HCEC 1CT (cell line): ENCODE measurements around the gene MAFF.

Experiments used
- DNase-seq: peaks from one replicate; pipeline ENCODE4 v3.0.0-alpha.2; 2017

MAFF gene

DNA sequence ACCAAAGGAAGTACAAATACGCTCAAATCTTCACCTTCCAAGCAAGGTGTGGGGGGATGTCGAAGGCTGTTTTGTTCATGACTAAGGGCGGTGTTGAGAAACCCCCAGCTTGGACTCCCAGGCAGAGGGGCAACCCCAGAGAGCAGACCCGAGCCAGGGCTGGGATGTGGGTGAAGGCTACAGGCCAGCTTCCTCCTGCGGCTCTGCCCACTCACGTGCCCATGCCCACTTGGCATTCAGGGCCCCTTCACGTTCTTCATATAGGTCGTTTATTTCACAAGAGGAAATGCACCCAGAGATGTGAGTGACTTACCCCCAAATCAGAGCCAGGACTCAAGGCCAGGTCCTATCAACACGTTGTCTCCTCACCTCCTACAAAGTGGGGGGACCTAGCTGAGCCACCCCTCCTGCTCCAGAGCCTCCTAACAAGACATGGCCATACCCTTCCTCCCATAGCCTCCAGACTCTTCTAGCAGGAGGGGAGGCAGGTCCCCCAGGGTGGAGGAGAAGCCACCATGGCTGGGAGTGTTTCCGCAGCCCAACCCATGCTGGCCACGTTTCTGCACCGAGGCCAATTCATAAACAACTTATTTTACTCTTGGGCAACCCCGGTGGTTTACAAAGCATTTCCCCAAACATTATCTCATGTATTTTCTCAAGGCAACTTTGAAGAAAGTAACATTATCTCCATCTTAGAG, 49.0 kb downstream of the MAFF start:
- no peak for DNase-seq

DNA sequence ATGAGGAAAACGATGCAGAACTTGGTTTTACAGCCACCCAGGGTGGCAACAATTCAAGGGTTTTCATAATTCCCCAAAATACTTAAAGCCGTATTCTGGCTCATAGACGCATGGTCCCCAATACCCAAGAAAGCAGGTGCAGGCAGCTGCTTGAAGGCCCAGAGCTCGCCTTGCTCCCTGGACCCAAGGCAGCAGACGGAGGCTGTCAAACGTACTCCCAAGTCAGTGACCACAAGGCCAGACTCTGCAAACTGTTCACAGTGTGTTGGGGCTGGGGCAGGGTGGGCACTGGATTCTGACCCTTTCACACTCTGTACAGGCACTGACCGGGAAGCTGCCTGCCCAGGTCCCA, 49.5 kb downstream of the MAFF start:
- no peak for DNase-seq

DNA sequence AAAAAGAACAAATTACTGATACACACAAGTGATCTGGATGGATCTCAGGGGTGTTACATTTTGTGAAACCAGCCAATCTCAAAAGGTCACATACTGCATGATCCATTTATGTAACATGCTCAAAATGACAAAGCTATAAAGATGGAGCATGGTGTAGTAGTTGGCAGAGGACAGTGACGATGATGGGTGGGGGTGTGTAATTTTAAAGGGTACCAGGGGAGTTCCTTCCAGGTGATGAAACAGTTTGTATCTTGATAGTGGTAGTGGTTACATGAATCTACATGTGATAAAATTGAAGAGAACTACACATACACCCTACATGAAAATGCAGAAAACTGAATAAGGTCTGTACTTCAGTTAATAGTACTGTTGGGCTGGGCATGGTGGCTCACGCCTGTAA, 53.9 kb downstream of the MAFF start:
- no peak for DNase-seq

DNA sequence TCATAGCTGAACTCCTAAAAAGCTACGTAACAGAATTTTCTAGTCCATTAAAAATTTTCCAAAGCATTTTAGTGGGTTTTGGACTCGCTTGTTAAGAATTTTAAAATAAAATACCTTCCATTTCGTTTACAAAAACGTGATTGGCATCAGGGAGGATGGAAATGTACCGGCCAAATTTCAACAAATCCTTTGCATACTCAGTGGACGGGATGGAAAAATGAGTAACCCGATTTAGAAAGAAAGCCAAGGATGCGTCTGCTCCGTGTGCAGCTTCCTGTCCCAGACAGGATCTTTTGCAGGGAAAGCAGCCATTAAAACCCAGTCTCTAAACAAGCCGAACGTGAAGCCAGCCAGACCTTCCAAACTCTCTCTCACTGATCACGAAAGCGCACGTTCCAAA, 55.4 kb downstream of the MAFF start:
- DNase-seq, result peak; percentile 77

DNA sequence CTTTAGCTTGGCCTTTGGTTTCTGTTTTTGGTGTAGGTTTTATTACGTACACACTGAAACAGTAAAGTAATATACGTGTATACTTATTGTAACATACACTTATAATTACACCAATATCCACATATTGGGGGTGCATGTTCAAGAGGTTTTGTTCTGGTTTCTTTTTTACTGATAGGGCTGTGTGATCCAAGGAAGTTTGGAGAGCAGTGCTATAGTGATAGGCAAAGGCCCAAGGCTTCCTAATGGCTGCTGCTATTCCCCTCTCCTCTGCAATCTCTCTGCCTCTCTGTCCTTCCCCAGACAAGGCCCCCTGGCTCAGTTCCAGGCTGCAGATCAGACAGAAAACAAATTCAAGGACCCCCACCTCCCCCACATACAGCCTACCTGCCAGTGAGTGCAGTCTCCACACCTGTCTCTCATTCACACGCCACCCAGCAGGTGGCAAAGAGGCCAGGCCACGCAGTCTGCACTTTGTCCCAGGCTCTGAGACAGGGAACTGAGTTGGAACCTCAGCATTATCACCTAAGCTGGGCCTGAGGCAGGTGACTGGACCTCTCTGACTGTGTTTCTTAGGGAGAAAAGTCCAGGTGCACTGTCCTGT, 56.0 kb downstream of the MAFF start:
- no peak for DNase-seq

DNA sequence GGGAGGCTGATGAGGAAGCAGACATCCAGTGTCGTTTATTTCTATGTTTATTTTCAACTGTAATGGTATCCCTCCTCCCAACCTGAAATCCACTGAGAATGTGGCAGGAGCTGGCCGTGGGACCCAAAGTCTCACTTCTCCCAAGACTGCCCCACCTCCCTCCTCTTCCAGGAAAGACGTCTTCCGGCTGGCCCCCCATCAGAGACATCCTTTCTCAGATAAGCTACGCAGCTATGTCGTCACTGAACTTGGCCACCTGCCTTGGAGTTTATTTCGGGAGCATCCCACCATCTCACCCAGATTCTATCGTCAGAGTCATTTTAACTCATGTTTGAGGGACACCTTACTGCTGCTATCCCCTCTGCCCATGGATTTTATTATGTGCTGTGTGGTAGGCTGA, 57.1 kb downstream of the MAFF start:
- no peak for DNase-seq

GRCh38 chr22:38259370-38259769, 57.6 kb downstream of the MAFF start:
- no peak for DNase-seq

- no peak for DNase-seq
These were observed 59.2 kb downstream of the MAFF start for GRCh38 chr22:38260761-38261681.

GRCh38 chr22:38262051-38262795, 60.4 kb downstream of the MAFF start:
- peak; percentile 36 for DNase-seq

GRCh38 chr22:38264322-38264843, 62.6 kb downstream of the MAFF start:
- no peak for DNase-seq
